ENCODE data around the gene MST1R. TPM values are rescaled to one million over a fixed set of nuclear protein-coding genes. Genes with fewer than 3 reads are reported as not detected.

Gene MST1R
- total and polyA plus RNA-seq, 9 of the 15 experiments (the other 6 are each of a cell fraction or from before 2014, with no cell fraction given), result 1.3 to 10.0 (median 3.8) TPM

GRCh38 chr3:49903451-49904424 is at the start of gene MST1R (continued):
- TF ChIP-seq LCOR (CRISPR knock-in tag; IDR thresholded peaks at IDR 0.05), result no peak
- TF ChIP-seq ETS2 (tag; IDR thresholded peaks at IDR 0.05; ENCODE audit: borderline replicate concordance, poor library complexity, severe bottlenecking), result no peak
- TF ChIP-seq GTF2B (IDR thresholded peaks at IDR 0.05; ENCODE audit: extremely low read depth, insufficient read length), result no peak
- no peak for TF ChIP-seq RFX5 (IDR thresholded peaks at IDR 0.05; ENCODE audit: low read depth, low read length)
- TF ChIP-seq BRF1 (IDR thresholded peaks at IDR 0.05; ENCODE audit: borderline replicate concordance, extremely low read depth, insufficient read length), result no peak
- no peak for TF ChIP-seq SRSF9 (IDR thresholded peaks at IDR 0.05; ENCODE audit: borderline replicate concordance, low read depth, low read length)
- TF ChIP-seq SMARCA4 (IDR thresholded peaks at IDR 0.05), result 0 out of 2 replicates have a peak, but pooled peaks have one; percentile 38
- no peak for TF ChIP-seq TCF7L2 (IDR thresholded peaks at IDR 0.05; ENCODE audit: low read depth, low read length)
- no peak for TF ChIP-seq TARDBP (IDR thresholded peaks at IDR 0.05)
- TF ChIP-seq POLR2B (IDR thresholded peaks at IDR 0.05; ENCODE audit: low read depth, partially characterized antibody), result peak; percentile 33
- TF ChIP-seq TRIM28 (IDR thresholded peaks at IDR 0.05), result no peak
- peak; percentile 30 for TF ChIP-seq HNRNPLL (IDR thresholded peaks at IDR 0.05; ENCODE audit: low read depth, low read length, poor library complexity, severe bottlenecking)
- no peak for TF ChIP-seq ZNF274 (IDR thresholded peaks at IDR 0.05; ENCODE audit: borderline replicate concordance, low read depth, low read length)
- TF ChIP-seq ETV6 (IDR thresholded peaks at IDR 0.05; ENCODE audit: borderline replicate concordance in 1 of 2, low read depth in 2 of 2, low read length in 1 of 2), result no peak
- TF ChIP-seq ETV6 (CRISPR knock-in tag; IDR thresholded peaks at IDR 0.05; ENCODE audit: borderline replicate concordance), result no peak
- TF ChIP-seq ELK1 (CRISPR knock-in tag; IDR thresholded peaks at IDR 0.05), result no peak
- TF ChIP-seq STAG1 (CRISPR knock-in tag; IDR thresholded peaks at IDR 0.05; ENCODE audit: borderline replicate concordance), result no peak
- no peak for TF ChIP-seq PRPF4 (IDR thresholded peaks at IDR 0.05; ENCODE audit: insufficient read depth, low read depth, low read length, poor library complexity, severe bottlenecking)
- no peak for TF ChIP-seq NFATC3 (IDR thresholded peaks at IDR 0.05)
- no peak for TF ChIP-seq ZNF707 (CRISPR knock-in tag; conservative IDR thresholded peaks at IDR 0.05)
- TF ChIP-seq RUNX1 (IDR thresholded peaks at IDR 0.05; ENCODE audit: low read depth), result no peak
- TF ChIP-seq MED1 (CRISPR knock-in tag; IDR thresholded peaks at IDR 0.05; ENCODE audit: borderline replicate concordance), result no peak
- no peak for TF ChIP-seq BHLHE40 (IDR thresholded peaks at IDR 0.05; ENCODE audit: low read length)
- TF ChIP-seq SIRT6 (IDR thresholded peaks at IDR 0.05; ENCODE audit: low read depth, low read length), result no peak
- TF ChIP-seq ZNF277 (CRISPR knock-in tag; IDR thresholded peaks at IDR 0.05; ENCODE audit: borderline replicate concordance), result no peak
- no peak for TF ChIP-seq POLR3G (IDR thresholded peaks at IDR 0.05; ENCODE audit: extremely low read depth, insufficient read length, insufficient replicate concordance)
- TF ChIP-seq ZNF124 (CRISPR knock-in tag; IDR thresholded peaks at IDR 0.05), result no peak
